ENCODE results near the gene NFE2.

DNA sequence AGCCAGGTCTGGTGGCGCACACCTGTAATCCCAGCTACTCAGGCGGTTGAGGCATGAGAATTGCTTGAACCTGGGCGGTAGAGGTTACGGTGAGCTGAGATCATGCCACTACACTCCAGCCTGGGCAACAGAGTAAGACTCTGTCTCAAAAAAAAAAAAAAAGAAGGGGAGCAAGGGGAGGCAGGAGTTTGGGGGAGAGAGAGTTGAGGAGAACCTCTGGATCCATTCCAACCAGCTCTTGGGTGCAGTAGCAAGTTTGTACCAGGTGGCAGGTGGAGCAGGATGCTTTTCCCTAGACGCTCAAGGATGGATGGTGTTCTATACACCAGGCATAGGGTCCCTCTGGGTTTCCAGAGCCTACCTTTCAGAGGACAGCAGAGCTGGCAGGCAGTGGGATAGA, 1.9 kb downstream of the NFE2 start:
- TF ChIP-seq, protein P1, sequence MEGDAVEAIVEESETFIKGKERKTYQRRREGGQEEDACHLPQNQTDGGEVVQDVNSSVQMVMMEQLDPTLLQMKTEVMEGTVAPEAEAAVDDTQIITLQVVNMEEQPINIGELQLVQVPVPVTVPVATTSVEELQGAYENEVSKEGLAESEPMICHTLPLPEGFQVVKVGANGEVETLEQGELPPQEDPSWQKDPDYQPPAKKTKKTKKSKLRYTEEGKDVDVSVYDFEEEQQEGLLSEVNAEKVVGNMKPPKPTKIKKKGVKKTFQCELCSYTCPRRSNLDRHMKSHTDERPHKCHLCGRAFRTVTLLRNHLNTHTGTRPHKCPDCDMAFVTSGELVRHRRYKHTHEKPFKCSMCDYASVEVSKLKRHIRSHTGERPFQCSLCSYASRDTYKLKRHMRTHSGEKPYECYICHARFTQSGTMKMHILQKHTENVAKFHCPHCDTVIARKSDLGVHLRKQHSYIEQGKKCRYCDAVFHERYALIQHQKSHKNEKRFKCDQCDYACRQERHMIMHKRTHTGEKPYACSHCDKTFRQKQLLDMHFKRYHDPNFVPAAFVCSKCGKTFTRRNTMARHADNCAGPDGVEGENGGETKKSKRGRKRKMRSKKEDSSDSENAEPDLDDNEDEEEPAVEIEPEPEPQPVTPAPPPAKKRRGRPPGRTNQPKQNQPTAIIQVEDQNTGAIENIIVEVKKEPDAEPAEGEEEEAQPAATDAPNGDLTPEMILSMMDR (conservative IDR thresholded peaks at IDR 0.05), result no peak
- no peak for TF ChIP-seq ZFX (IDR thresholded peaks at IDR 0.05)

Data from C4-2B (cell line).